ENCODE measurements around the gene ATP8A2.

DNA sequence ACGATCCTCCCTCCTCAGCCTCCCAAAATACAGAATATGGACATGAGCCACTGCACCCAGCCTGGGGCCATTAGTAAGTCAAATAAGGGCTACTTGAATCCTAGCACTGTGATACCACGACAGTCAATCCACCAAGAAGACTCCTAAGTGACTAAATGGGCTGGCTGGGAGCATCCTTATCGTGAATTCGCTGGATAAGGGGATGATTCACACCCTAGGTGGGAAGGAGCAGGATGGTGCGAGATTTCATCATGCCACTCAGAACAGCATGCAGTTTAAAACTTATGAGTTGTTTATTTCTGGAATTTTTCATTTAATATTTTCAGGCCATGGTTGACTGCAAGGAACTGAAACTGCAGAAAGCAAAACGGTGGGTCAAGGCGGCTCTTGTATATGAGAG lies 30.2 kb downstream of the ATP8A2 start:
- no peak for TF ChIP-seq POLR2AphosphoS5 (IDR thresholded peaks at IDR 0.05)
- TF ChIP-seq, protein P1, sequence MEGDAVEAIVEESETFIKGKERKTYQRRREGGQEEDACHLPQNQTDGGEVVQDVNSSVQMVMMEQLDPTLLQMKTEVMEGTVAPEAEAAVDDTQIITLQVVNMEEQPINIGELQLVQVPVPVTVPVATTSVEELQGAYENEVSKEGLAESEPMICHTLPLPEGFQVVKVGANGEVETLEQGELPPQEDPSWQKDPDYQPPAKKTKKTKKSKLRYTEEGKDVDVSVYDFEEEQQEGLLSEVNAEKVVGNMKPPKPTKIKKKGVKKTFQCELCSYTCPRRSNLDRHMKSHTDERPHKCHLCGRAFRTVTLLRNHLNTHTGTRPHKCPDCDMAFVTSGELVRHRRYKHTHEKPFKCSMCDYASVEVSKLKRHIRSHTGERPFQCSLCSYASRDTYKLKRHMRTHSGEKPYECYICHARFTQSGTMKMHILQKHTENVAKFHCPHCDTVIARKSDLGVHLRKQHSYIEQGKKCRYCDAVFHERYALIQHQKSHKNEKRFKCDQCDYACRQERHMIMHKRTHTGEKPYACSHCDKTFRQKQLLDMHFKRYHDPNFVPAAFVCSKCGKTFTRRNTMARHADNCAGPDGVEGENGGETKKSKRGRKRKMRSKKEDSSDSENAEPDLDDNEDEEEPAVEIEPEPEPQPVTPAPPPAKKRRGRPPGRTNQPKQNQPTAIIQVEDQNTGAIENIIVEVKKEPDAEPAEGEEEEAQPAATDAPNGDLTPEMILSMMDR (IDR thresholded peaks at IDR 0.05): no peak
- no peak for TF ChIP-seq POLR2A (IDR thresholded peaks at IDR 0.05)
